AG04450 (cell line): ENCODE data around the gene KAT7. TPM values are rescaled to one million over a fixed set of nuclear protein-coding genes. Genes with fewer than 3 reads are reported as not detected.
A peak's percentile ranks its signal among the peaks of the same experiment; 100 is the strongest.

Experiments
- CTCF ChIA-PET: fragments of 300-600, 350-600 bp; formaldehyde crosslinking; extraction: SDS; loops from one replicate; lab custom pipeline; 2022; ENCODE audit warnings: antibody characterized with exemption, inconsistent platforms; lab: Charles Lee
- POLR2A ChIA-PET: fragments of 350-600 bp; formaldehyde crosslinking; extraction: SDS; loops from one replicate; lab custom pipeline; 2021; ENCODE audit warnings: antibody characterized with exemption, inconsistent platforms; lab: Yijun Ruan, JAX
- DNase-seq: peaks from one replicate; pipeline ENCODE4 v3.0.0-alpha.2; 2011; ENCODE audit warnings: low read depth, low spot score
- H3K27ac ChIP-seq: one replicate; pipeline ENCODE4 v1.5.1; 2012; ENCODE audit warnings: low read depth, low read length, control low read depth
- H3K27me3 ChIP-seq: one replicate; pipeline ENCODE4 v1.6.0; 2012; ENCODE audit warnings: low read length; ENCODE audit not compliant: control insufficient read depth, insufficient read depth
- H3K4me3 ChIP-seq: 2 replicates; pipeline ENCODE4 v1.5.1; 2011; ENCODE audit warnings: mild to moderate bottlenecking, low read depth, low read length, control low read depth
- H3K9me3 ChIP-seq: 2 replicates; pipeline ENCODE4 v1.5.1; 2012; ENCODE audit warnings: low read length; ENCODE audit not compliant: control insufficient read depth, insufficient read depth
- polyA plus RNA-seq: library from polyadenylated mRNA; depleted of rRNA; stranded (reverse); fragments of >200 nt; gene quantifications from 2 replicates; pipeline ENCODE4 v1.2.3, GENCODE V29; 2011
- TF ChIP-seq, protein P1 (sequence below): IDR thresholded peaks from 2 replicates; pipeline ENCODE4 v1.5.1; 2011; ENCODE audit warnings: low read depth, low read length, control low read depth, inconsistent platforms

KAT7 gene
- polyA plus RNA-seq, 1 experiment = 27.0 TPM

DNA sequence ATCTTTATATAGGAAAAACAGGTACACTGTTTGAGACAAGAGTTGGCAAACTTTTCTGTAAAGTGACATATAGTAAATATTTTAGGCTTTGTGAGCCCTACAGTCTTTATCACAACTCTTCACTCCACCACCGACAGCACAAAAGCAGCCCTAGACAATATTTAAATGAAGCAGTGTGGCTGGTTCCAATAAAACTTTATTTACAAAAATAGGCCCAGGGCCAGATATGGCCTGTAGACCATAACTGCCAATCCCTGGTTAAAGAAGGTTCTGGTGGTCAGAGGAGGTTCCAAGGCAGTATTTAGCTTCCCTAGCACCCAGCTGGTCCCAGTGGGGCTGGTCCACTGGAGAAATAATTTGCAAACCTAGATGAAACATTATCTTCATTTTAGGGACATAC is 28.2 kb upstream of the KAT7 start:
- Histone ChIP-seq H3K9me3 (no peaks in the 10 kb centered on the region; the same call in 1 of the 2 replicates), H3K27me3 (peaks cover 33% of the 10 kb centered on the region), H3K27ac (no peak overlapping the region), H3K4me3 (no peak overlapping the region)
- TF ChIP-seq, protein P1, sequence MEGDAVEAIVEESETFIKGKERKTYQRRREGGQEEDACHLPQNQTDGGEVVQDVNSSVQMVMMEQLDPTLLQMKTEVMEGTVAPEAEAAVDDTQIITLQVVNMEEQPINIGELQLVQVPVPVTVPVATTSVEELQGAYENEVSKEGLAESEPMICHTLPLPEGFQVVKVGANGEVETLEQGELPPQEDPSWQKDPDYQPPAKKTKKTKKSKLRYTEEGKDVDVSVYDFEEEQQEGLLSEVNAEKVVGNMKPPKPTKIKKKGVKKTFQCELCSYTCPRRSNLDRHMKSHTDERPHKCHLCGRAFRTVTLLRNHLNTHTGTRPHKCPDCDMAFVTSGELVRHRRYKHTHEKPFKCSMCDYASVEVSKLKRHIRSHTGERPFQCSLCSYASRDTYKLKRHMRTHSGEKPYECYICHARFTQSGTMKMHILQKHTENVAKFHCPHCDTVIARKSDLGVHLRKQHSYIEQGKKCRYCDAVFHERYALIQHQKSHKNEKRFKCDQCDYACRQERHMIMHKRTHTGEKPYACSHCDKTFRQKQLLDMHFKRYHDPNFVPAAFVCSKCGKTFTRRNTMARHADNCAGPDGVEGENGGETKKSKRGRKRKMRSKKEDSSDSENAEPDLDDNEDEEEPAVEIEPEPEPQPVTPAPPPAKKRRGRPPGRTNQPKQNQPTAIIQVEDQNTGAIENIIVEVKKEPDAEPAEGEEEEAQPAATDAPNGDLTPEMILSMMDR = no peak
- POLR2A ChIA-PET = no interaction called here
- DNase-seq = no peak
- CTCF ChIA-PET = no interaction called here

DNA sequence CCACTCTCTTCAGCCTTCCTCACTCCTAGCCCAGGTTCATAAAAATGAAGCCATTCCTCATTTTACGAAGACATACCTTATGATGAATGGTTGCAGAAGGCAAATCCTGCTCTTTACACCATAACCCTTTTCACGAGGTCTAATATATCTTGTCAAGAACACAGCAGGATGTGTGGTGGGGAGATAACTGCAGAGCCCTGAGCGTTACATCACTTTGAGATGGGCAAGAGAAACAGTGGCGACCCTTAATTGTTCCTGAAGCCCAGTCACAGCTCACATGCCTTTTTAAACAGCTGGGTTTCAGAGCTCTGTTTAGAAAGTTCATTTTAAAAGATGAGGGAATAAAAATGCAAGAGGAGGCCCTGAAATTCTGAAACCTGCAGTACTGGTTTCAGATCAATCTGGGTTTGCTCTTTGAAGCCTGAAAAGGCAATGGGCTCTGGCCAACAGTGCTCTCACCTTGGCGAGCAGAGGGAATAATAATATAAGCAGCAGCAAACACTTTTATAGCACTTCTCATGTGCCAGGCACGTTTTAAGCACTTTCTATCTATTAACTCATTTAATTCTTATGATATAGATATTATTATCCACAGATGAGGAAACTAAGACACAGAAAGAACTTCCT is 27.4 kb upstream of the KAT7 start:
- H3K27ac ChIP-seq = no peak overlapping the region
- H3K4me3 ChIP-seq = no peak overlapping the region
- CTCF ChIA-PET = no interaction called here
- peaks cover 33% of the 10 kb centered on the region for H3K27me3 ChIP-seq
- TF ChIP-seq, protein P1 = no peak
- POLR2A ChIA-PET = no interaction called here
- no peaks in the 10 kb centered on the region; the same call in 1 of the 2 replicates for H3K9me3 ChIP-seq
- no peak for DNase-seq

DNA sequence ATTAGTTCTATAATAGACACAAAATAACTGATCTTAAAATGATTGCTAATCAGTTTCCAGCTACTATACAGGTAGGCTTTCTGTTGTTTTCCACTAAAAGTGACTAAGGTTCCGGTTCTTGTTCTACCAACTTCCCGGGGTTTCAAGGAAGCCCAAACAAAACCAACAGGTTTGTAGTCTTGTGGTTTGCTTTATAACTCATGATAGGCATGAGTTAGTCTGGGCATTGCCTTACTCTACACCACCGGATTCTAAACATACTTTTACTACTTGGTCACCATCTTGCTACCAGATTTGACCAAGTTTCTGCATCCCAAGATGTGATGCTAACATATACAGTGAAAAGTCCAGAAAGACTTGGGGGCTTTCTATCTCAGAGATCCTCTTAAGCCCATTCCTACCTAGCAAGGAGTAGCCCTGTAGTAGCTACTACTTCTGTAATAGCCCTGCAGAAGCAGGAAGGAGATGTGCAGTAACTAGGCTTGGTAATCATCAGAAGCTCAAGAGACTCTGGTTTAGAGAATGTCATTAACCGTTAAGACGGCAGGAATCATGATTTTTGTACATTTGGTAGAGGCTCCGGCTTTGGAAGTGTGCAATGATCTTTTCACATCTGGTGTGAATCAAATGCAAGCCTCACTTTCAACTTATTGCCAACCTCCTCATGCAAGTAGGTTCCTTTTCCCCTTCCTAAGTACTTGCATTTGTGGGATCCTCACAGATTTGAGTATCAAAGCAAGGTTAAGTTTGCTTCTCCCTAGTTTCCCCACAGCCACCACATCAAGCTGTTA is 26.1 kb upstream of the KAT7 start:
- DNase-seq = no peak
- ChIA-PET POLR2A (no interaction called here), CTCF (no interaction called here)
- Histone ChIP-seq H3K4me3 (no peak overlapping the region), H3K27ac (no peak overlapping the region), H3K27me3 (peaks cover 41% of the 10 kb centered on the region), H3K9me3 (no peaks in the 10 kb centered on the region; the same call in 1 of the 2 replicates)
- TF ChIP-seq, protein P1 = no peak

DNA sequence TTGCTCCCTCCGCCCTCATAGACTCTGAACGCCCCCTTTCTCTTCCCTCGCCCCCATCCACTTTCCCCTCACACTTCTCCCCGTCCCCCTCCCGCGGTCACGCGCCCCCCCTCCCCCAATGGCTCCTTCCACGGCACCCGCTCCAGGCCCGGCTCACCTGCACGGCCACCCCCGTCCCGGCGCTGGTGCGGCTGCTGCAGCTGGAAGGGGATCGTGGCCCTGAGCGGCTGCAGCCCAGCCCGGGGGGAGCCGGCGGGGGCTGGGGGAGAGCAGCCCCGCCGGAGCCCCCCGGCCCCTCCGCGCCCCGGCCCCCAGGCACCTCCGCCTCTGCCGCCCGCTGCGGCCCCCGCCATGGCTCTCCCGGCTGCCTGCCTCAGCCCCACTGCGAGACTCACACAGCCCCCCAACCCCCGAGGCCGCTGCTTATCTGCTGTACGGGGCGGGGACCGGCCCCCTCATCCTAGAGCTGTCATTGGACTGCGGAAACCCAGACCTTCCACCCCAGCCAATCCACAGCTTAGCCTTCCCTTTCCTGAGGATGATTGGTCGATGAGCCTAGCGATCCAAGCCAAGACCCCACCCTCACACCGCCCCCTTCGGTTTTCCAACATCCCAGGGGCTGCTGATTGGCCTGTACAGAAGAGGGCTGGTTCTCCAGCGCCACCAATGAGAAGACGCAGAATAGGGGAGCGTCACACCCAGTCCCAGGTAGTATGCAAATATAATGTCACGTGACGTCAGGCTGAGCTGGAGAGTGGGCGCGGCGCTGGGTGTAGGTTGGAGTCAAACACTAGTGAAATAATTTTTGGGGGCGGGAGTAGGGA is 24.5 kb upstream of the KAT7 start, which contains the start of gene FAM117A:
Gene FAM117A, minus strand, starts transcription at position 397 of the 824 bp plus-strand sequence. Its CDS starts 44 bp downstream, at position 353.
- no peaks in the 10 kb centered on the region; the same call in 1 of the 2 replicates for H3K9me3 ChIP-seq
- no peak within 1 kb of the TSS for H3K27ac ChIP-seq
- POLR2A ChIA-PET = interaction anchor here (0.6 to 1.5 kb wide), 5 partner anchors 10 to 56 kb away, joined by 3 to 10 read pairs (median 4); partner anchors contain the start of genes KAT7 and SLC35B1
- peak; percentile 89 for DNase-seq
- CTCF ChIA-PET = interaction anchor here (1.2 to 1.5 kb wide), 2 partner anchors 194 to 196 kb away, joined by 3 to 5 read pairs; no protein-coding TSS in a partner anchor
- TF ChIP-seq, protein P1 = no peak
- peak within 1 kb of the TSS; percentile 74 for H3K4me3 ChIP-seq
- peaks cover 47% of the 10 kb centered on the region for H3K27me3 ChIP-seq
